Tibial artery (tissue), 4 donors: ENCODE data around the gene GKAP1.
"Not testable (repeated sequence)": the region's sequence is repeated elsewhere in the genome, so short reads cannot be mapped to it uniquely, and the experiment has no call there.

ENCODE experiments used
- DNase-seq, 2 donors: peaks; one replicate each; pipeline ENCODE4 v3.0.0-alpha.2; 2019
- H3K27ac ChIP-seq, 2 donors: fragments of 200-600 bp; sonication (generic) in 1 of 2; 1 replicate in 1 of 2; 2 replicates in 1 of 2; pipeline ENCODE4 v1.5.1; 2018 to 2019; ENCODE audit warnings: mild to moderate bottlenecking in 1 of 2
- H3K27me3 ChIP-seq, 2 donors: fragments of 200-600 bp; sonication (generic) in 1 of 2; one replicate each; pipeline versions ENCODE4 v1.5.1 to v1.6.0; 2016 to 2019
- H3K36me3 ChIP-seq, 3 donors: fragments of 200-600 bp; sonication (generic) in 2 of 3; one replicate each; pipeline ENCODE4 v1.5.1; 2016 to 2019; ENCODE audit warnings: mild to moderate bottlenecking in 2 of 3
- H3K4me1 ChIP-seq, 4 donors: fragments of 200-600 bp; sonication (generic) in 2 of 4; 1 replicate in 3 of 4; 2 replicates in 1 of 4; pipeline ENCODE4 v1.5.1; 2016 to 2019
- H3K4me3 ChIP-seq, 2 donors: fragments of 200-600 bp; sonication (generic) in 1 of 2; 1 replicate in 1 of 2; 2 replicates in 1 of 2; pipeline ENCODE4 v1.5.1; 2018 to 2019; ENCODE audit warnings: mild to moderate bottlenecking in 2 of 2
- H3K9me3 ChIP-seq, 3 donors: fragments of 200-600 bp; sonication (generic) in 1 of 3; one replicate each; pipeline ENCODE4 v1.5.1; 2016 to 2019
- intact Hi-C: fragments of 100-400 bp; cut with DNase I; formaldehyde crosslinking; loops from one replicate; pipeline ENCODE4 v1.15.0; 2023; ENCODE audit warnings: low total_unique reads
- TF ChIP-seq, protein P1 (sequence below), 2 experiments: fragments of 200-600 bp in 1 of 2; fragments of 450-650 bp in 1 of 2; IDR thresholded peaks; one replicate each; pipeline ENCODE4 v1.5.1; 2017 to 2019; ENCODE audit warnings: antibody characterized with exemption in 2 of 2, mild to moderate bottlenecking in 1 of 2, moderate library complexity in 1 of 2

Gene GKAP1

DNA sequence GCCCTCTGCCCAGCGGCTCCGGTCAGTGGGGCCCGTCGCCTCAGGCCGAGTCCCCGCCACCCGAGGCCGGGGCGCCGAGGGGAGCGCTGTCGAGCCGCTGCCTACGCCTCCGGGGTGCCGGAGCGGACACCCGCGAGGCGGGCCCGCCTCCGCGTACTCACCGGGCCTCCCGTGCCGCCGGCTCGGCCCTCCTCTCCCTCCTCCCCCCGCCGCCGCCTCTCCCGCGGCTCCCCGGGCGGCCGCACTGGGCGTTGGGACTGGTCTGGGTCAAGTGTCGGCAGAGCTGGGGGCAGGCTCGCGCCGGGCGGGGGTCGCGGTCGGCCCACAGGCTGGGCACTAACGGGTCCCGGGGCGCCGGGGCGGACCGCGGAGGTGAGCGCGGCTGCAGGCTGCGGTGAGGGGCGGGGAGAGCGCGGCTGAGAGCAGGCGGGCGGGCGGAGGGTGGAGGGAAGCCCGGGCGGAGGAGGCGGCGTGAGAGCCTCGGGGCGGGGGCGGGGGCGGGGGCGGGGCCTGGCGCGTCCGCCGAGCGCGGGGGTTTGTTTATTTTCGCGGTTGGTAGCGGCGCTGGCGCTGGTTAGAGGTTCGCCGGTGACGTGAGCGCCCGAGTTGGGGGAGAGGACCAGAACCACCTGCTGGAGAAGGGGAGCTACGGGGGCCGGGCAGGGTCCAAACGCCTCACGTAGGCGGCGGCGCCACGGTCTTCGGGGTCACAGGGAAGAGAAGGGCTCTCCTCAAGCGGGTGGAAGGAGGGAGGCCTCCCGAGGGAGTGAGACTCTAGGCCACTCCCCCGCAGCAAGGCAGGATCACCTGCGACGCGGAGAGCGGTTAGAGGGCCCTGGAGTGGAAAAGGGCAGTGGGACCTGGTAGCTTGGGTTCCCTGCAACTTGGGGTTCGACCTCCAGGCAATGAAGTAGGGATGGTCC is at the start of gene GKAP1:
Gene GKAP1 (minus strand): TSS at position 414 of the 923 bp plus-strand sequence. CDS start 11,252 bp downstream, outside the sequence.
- H3K36me3 ChIP-seq, H3K9me3 ChIP-seq, intact Hi-C loops, H3K4me1 ChIP-seq, H3K27me3 ChIP-seq: not testable (repeated sequence)
- Histone ChIP-seq H3K4me3 (peak within 1 kb of the TSS; percentile 93 to 97), H3K27ac (peak within 1 kb of the TSS; percentile 93 to 95)
- peak; percentile 67 to 85 for DNase-seq
- TF ChIP-seq, protein P1, sequence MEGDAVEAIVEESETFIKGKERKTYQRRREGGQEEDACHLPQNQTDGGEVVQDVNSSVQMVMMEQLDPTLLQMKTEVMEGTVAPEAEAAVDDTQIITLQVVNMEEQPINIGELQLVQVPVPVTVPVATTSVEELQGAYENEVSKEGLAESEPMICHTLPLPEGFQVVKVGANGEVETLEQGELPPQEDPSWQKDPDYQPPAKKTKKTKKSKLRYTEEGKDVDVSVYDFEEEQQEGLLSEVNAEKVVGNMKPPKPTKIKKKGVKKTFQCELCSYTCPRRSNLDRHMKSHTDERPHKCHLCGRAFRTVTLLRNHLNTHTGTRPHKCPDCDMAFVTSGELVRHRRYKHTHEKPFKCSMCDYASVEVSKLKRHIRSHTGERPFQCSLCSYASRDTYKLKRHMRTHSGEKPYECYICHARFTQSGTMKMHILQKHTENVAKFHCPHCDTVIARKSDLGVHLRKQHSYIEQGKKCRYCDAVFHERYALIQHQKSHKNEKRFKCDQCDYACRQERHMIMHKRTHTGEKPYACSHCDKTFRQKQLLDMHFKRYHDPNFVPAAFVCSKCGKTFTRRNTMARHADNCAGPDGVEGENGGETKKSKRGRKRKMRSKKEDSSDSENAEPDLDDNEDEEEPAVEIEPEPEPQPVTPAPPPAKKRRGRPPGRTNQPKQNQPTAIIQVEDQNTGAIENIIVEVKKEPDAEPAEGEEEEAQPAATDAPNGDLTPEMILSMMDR (IDR thresholded peaks at IDR 0.05), result peak in 1 of 2 experiments; percentile 20

DNA sequence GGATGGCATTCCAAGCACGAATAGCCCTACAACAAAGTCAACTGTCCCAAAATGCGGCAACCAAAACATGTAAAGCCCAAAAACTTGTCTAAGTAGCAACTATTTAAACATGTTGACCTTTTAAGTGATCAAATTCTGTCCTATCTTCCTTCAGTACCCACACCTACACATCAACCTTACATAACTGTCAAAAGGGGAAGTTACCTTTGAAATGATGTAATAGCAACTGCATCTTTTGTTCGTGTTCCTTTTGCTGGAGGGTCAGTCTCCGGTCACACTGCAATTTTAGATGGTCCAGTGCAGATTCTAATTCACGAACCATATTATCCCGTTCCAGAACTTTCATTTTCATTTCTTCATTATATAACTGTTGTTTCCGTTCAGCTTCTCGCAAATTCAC is 32.3 kb upstream of the GKAP1 start:
- H3K27me3 ChIP-seq, H3K4me1 ChIP-seq, H3K9me3 ChIP-seq, DNase-seq, H3K27ac ChIP-seq, intact Hi-C loops, H3K4me3 ChIP-seq: not testable (repeated sequence)
- peaks cover 4 to 16% (median 10%) of the 10 kb centered on the region in 3 donors for H3K36me3 ChIP-seq

DNA sequence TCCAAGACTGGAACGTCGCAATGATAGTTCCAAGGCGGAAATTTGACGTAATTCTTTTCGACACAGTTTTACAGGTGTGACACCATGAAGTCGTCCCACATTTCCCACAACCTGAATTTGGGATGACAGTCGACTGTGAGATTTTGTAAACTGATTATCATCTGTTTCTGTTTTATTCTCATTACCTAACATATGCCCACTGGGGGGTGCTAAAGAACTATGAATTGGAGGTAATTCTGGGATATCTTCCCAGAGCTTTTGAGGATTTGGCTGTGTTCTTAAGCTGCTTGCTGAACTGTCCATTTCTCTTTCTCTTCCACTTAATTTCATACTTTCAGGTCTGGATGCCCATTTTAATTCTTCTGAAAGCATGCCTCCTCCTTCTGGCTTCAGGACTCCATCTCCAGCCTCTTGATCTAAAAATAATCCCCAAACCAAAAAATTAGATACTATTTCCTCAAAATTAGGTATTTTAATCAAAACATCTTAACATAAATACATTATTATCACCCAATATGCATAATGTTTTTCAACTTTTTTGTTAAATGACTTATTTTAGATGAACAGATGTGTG is 19.6 kb upstream of the GKAP1 start:
- H3K4me1 ChIP-seq, intact Hi-C loops, H3K9me3 ChIP-seq, H3K27ac ChIP-seq, H3K27me3 ChIP-seq, H3K4me3 ChIP-seq, H3K36me3 ChIP-seq, DNase-seq: not testable (repeated sequence)

DNA sequence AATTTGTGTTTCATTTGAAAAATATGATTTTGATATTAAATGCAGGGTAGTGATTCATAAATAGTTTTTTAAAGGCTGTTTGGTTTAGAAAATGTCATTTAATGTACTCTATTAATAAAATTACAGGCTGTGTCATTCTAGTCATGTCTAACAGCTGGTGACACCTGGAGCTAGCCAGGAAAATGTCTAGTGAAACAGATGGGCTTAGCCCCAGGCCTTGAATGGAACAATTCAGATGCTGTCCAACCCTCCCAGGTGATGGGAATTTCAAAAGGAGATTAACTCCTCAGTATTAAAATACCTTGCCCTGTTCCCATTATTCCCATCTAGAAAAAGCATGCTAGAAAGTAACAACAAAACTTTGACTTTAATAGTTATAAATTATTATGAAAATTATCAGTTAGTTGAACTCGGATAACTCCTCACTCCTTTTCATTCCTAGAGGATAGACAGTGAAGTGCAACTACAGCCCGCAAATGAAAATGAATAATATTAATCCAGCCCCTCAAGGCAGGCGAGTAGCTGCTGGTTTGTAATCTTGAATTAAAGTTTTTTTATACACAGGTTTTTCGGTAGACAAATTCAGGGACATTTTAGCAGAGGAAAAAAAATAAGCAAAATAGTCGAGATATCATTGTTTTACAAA is 13.0 kb upstream of the GKAP1 start:
- DNase-seq, H3K4me1 ChIP-seq, intact Hi-C loops, H3K27ac ChIP-seq, H3K9me3 ChIP-seq, H3K27me3 ChIP-seq, H3K4me3 ChIP-seq, H3K36me3 ChIP-seq: not testable (repeated sequence)

DNA sequence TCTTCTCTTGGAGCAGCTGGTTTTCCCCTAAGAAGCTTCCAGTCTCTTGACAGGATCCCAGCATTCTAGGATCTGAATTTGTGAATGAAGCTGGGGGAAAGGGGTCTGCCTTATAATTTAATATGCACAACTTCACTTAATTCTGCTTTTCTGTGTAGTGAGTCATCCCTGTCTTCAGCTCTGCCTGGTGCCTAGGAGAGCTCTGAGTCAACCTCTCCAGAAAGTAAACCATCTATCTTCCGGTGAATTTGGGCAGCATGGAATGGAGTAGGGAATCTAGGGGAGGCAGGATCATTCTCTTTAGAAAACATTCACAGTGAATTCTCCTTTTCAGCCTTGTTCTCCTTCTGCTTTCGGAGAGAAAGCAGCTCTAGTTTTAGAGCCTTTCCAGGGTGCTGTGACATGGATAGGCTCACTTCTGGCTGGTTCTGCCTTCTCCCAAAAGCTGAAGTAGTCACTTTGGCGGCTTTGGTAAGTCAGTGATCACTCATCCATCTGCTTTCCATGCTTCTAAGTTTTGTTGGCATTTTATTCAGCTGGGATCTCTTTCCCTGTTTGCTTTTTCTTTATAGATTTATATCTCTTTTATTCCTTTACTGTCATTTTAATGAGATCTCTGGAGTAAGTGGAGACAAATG is 7.5 kb upstream of the GKAP1 start:
- H3K27me3 ChIP-seq, H3K4me3 ChIP-seq, intact Hi-C loops, DNase-seq, H3K36me3 ChIP-seq, H3K9me3 ChIP-seq, H3K27ac ChIP-seq, H3K4me1 ChIP-seq: not testable (repeated sequence)

DNA sequence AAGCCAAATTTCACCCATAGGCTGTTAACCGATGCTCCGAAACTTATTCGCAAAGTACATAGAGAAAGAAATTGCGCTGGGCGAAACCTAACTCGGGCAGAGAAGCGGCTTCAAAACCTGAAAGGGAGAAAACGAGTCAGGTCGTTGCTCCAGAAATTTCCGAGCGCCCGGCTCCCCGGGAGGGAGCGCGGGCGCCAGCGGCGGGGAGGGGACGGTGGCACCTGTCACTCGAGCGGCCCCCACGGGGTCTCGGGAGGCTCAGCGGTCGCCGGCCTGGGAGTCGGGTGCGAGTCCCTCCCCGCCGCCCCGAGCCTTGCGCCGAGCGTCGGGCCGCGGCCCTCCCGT is 586 bp downstream of the GKAP1 start:
- H3K27me3 ChIP-seq, H3K36me3 ChIP-seq, DNase-seq, H3K9me3 ChIP-seq, H3K4me1 ChIP-seq, intact Hi-C loops: not testable (repeated sequence)
- H3K27ac ChIP-seq, result peak overlapping the region; percentile 93 to 95
- H3K4me3 ChIP-seq, result peak overlapping the region; percentile 93 to 97

DNA sequence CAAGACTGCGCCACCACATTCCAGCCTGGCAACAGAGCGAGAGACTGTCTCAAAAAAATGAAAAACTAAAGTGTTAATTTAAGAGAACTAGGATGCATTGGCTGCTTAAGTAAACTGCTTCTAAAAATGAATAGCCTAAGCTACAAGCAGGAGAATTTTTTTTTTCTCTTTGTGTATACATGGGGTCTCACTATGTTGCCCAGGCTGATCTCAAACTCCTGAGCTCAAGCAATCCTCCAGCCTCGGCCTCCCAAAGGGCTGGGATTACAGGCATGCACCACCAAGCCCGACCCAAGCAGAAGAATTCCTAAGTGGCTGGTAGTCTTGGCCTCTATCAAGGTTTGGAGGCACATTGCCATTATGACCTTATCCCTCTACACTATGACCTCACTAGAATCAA is 2.4 kb downstream of the GKAP1 start:
- H3K27ac ChIP-seq, H3K4me3 ChIP-seq, H3K36me3 ChIP-seq, intact Hi-C loops, H3K4me1 ChIP-seq, H3K27me3 ChIP-seq, DNase-seq, H3K9me3 ChIP-seq: not testable (repeated sequence)

DNA sequence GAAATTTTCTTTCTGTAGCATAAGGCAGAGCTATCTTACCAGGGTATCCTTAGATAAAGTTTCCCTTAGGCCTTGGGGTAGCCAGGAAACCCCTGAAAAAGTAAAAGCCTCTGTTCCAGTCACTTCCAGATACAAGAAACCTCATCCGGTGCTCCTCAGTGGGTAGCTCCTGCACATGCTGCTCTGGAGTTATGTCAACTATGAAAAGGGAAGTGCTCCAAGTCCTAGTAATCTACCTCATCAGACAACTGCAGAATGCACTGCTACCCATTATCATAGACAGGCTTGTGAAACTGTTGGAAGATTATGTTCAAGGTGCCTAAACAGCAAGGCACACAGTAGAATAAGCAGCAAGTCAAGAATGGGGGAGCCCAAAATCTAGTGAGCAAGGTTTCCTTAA is 8.4 kb downstream of the GKAP1 start:
- H3K9me3 ChIP-seq, H3K27ac ChIP-seq, H3K27me3 ChIP-seq, DNase-seq, H3K4me3 ChIP-seq, intact Hi-C loops, H3K4me1 ChIP-seq: not testable (repeated sequence)
- peaks cover 5 to 13% (median 10%) of the 10 kb centered on the region in 3 donors for H3K36me3 ChIP-seq

DNA sequence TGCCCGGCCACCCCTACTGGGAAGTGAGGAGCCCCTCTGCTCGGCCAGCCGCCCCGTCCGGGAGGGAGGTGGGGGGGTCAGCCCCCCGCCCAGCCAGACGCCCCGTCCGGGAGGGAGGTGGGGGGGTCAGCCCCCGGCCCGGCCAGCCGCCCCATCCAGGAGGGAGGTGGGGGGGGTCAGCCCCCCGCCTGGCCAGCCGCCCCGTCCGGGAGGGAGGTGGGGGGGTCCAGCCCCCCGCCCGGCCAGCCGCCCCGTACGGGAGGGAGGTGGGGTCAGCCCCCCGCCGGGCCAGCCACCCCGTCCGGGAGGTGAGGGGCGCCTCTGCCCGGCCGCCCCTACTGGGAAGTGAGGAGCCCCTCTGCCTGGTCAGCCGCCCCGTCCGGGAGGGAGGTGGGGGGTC is 13.1 kb downstream of the GKAP1 start:
- intact Hi-C loops, H3K27ac ChIP-seq, DNase-seq, H3K27me3 ChIP-seq, H3K4me3 ChIP-seq, H3K9me3 ChIP-seq: not testable (repeated sequence)
- Histone ChIP-seq H3K36me3 (peaks cover 5 to 18% (median 10%) of the 10 kb centered on the region in 3 donors), H3K4me1 (peaks cover 0 to 11% (median 0%) of the 10 kb centered on the region in 4 donors)

DNA sequence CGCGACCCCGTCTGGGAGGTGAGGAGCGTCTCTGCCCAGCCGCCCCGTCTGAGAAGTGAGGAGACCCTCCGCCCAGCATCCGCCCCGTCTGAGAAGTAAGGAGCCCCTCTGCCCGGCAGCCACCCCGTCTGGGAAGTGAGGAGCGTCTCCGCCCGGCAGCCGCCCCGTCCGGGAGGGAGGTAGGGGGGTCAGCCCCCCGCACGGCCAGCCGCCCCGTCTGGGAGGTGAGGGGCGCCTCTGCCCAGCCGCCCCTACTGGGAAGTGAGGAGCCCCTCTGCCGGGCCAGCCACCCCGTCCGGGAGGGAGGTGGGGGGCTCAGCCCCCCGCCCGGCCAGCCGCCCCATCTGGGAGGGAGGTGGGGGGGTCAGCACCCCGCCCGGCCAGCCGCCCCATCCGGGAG is 13.6 kb downstream of the GKAP1 start:
- H3K27me3 ChIP-seq, H3K4me3 ChIP-seq, intact Hi-C loops, DNase-seq, H3K9me3 ChIP-seq, H3K27ac ChIP-seq: not testable (repeated sequence)
- peaks cover 5 to 21% (median 12%) of the 10 kb centered on the region in 3 donors for H3K36me3 ChIP-seq
- peaks cover 0 to 11% (median 0%) of the 10 kb centered on the region in 4 donors for H3K4me1 ChIP-seq
